GM18526 (cell line): Measurements from ENCODE around the gene OBSCN.

ENCODE experiments used
- POLR2A ChIP-seq: IDR thresholded peaks from 3 replicates; pipeline ENCODE4 v1.6.1; 2011; ENCODE audit not compliant: insufficient read length; ENCODE audit errors: extremely low read depth

The OBSCN gene

GRCh38 chr1:228271701-228272251, 63.9 kb downstream of the OBSCN start:
- no peak for TF ChIP-seq POLR2A

DNA sequence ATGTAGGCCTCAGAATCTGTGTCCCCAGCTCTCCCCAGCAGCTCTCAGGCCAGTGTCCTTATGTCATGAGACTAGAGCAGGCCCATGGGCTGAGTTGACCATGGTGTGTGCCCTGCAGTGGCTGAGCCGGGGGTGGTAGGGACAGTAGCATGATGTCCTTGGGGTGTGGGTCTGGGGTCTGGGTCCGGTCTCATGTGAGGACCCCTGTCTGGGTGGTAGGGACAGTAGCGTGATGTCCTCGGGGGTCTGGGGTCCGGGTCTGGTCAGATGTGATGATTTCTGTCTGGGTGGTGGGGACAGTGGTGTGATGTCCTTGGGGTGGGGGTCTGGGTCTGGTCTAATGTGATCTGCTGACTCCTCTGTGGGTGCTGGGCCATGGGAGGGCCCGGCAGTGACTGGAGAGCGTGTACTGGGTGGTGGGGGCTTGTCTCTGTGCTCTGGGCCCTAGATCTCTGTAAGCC, 64.5 kb downstream of the OBSCN start:
- no peak for TF ChIP-seq POLR2A

- TF ChIP-seq POLR2A: no peak
Measured at GRCh38 chr1:228272831-228273571, 65.2 kb downstream of the OBSCN start.

DNA sequence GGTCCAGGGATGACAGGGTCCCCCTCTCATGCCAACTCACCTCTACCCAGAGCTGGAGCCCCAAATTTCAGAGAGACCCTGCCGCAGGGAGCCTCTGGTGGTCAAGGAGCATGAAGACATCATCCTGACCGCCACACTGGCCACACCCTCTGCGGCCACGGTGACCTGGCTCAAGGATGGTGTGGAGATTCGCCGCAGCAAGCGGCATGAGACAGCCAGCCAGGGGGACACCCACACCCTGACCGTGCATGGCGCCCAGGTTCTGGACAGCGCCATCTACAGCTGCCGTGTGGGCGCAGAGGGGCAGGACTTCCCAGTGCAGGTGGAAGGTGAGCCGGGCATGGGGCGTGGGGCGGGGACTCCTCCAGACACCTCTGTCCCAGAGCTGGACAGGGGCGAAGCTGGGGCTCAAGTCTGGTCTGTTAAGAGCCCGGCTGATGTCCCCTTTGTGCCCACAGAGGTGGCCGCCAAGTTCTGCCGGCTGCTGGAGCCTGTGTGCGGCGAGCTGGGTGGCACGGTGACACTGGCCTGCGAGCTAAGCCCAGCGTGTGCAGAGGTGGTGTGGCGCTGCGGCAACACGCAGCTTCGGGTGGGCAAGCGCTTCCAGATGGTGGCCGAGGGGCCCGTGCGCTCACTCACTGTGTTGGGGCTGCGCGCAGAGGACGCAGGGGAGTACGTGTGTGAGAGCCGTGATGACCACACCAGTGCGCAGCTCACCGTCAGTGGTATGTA, 66.0 kb downstream of the OBSCN start:
- no peak for TF ChIP-seq POLR2A

DNA sequence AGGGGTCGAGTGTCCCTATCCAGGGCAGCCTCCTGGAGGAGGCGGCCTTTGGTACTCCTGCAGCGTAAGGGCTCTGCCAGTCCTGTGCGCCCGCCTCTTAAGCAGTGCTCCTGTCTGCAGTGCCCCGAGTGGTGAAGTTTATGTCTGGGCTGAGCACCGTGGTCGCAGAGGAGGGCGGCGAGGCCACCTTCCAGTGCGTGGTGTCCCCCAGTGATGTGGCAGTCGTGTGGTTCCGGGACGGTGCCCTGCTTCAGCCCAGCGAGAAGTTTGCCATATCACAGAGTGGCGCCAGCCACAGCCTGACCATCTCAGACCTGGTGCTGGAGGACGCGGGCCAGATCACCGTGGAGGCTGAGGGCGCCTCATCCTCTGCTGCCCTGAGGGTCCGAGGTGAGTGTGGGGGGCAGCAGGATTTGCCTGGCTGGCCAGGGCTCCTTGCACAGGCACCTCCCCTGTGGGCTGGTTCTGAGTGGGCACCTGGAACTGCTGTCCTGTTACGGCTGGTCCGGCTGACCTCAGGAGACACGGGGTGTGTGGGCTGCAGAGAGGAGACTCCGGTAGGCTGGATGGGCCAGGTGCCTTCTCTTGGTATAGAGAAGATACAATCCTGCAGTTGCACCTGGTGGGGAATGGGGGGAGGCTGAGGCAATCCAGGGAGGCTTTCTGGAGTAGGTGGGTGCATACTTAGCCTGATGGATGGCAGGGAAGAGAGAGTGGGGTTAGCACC, 66.8 kb downstream of the OBSCN start:
- TF ChIP-seq POLR2A: no peak

DNA sequence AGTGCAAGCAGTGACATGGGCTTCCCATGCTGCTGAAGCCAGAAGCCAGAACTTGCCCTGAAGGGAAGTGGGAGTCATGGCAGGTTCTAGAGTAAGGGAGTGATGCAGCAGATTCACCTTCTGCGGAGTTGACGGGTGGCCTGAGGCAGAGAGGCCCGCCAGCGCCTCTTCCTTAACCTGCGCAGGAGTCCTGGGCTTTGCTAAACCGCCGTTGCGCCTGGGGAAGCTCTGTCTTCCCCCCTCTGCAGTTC, 67.3 kb downstream of the OBSCN start:
- TF ChIP-seq POLR2A: no peak

GRCh38 chr1:228275430-228276173, 67.8 kb downstream of the OBSCN start:
- no peak for TF ChIP-seq POLR2A

DNA sequence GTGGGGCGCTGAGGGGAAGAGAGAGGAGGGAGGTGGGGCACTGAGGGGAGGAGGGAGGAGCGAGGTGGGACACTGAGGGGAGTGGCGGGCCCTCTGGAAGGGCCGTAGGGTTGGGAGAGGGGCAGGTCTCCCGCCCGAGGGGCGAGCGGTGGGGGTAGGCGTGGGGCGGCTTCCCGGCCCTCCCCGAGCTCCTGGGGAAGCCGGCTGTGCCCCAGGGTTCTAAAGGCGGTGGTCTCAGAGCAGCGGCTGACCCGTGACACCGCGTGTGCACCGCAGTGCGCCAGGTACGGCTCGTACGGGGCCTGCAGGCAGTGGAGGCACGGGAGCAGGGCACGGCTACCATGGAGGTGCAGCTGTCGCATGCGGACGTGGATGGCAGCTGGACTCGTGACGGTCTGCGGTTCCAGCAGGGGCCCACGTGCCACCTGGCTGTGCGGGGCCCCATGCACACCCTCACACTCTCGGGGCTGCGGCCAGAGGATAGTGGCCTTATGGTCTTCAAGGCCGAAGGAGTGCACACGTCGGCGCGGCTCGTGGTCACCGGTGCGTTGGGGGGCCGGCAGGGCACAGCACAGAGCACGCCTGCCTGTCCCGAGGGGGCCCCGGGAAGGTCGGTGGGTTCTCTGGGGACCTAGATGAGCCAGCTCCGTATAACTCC, 68.5 kb downstream of the OBSCN start:
- TF ChIP-seq POLR2A: no peak

DNA sequence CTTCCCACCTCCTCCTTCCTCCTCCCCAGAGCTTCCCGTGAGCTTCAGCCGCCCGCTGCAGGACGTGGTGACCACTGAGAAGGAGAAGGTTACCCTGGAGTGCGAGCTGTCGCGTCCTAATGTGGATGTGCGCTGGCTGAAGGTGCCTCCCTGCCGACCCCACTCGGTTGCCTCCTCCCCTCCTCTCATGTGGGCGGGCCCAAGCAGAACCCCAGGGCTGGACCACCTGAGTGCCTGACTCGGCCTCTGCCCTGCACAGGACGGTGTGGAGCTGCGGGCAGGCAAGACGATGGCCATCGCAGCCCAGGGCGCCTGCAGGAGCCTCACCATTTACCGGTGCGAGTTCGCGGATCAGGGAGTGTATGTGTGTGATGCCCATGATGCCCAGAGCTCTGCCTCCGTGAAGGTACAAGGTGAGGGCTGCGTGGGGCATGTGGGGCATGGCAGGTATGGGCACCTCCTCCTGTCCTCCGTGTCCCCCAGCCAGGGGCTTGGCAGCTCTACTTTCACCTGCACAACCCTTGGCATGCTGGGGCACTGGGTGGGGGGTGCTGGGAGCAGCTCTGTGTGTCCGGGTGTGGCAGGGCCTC, 69.2 kb downstream of the OBSCN start:
- no peak for TF ChIP-seq POLR2A

GRCh38 chr1:228277491-228278431, 69.9 kb downstream of the OBSCN start:
- TF ChIP-seq POLR2A: no peak

- TF ChIP-seq POLR2A: no peak
Measured at GRCh38 chr1:228278432-228278941, 70.6 kb downstream of the OBSCN start.

DNA sequence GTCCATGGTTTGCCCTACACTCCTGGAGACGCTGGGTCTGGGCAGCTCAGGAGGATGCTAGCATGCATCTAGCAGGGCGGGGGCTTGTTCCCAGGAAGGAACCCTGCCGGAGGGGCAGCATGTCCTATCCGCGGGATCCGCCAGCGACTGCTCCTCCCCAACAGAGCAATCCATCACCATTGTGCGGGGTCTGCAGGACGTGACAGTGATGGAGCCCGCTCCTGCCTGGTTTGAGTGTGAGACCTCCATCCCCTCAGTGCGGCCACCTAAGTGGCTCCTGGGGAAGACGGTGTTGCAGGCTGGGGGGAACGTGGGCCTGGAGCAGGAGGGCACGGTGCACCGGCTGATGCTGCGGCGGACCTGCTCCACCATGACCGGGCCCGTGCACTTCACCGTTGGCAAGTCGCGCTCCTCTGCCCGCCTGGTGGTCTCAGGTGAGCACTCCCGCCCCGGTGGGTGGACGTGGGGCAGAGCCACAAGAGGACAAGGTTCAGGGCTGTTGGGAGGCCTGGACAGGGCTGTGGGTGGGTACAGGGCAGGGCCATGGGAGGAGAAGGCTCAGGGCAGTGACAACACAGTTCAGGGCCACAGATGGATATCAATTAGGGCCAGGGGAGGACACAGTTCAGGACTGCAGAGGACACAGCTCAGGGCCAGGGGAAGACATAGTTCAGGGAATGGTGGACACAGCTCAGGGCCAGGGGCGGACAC, 71.3 kb downstream of the OBSCN start:
- TF ChIP-seq POLR2A: no peak
